Measurements from ENCODE around the gene REV3L. TPM values are rescaled to one million over a fixed set of nuclear protein-coding genes. Genes with fewer than 3 reads are reported as not detected.
A peak's percentile ranks its signal among the peaks of the same experiment; 100 is the strongest.
"Not testable (repeated sequence)": the region's sequence is repeated elsewhere in the genome, so short reads cannot be mapped to it uniquely, and the experiment has no call there.

REV3L gene
- total RNA-seq, 2 experiments from 2014 or later: 20.1 to 23.0 TPM

DNA sequence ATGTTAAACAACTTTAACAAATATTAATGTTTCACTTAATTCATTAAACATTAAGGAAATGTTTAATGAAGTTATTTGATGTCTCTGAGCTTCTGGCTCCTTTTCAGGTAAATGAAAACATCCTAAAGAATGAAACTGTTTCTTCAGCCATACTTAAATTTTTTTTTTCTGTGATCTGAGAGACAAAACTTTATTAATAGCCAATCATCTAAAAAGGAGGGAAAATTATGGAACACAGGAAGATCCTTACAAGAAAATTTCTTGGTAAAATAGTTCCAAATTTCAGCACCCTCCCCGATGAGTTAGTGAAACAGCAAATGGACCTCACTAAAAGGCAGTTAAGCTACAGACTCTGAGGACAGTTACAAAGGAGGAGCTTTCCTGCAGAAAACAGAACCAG lies 185.2 kb downstream of the REV3L start:
- Mint-ChIP-seq H3K4me1 (peaks cover 19% of the 10 kb centered on the region), H3K4me3 (no peak overlapping the region), H3K27me3 (no peaks in the 10 kb centered on the region), H3K36me3 (peaks cover 36% of the 10 kb centered on the region), H3K27ac (no peak overlapping the region), H3K9me3 (no peaks in the 10 kb centered on the region)
- no peak for DNase-seq
- no peak for ATAC-seq (ENCODE audit: low read depth)
- POLR2A ChIA-PET: no interaction called here

GRCh38 chr6:111294374-111294967 lies 188.5 kb downstream of the REV3L start:
- POLR2A ChIA-PET: interaction anchor here (0.7 kb wide), 1 partner anchor 353 kb away, joined by 3 read pairs; no protein-coding TSS in a partner anchor
- DNase-seq: no peak

DNA sequence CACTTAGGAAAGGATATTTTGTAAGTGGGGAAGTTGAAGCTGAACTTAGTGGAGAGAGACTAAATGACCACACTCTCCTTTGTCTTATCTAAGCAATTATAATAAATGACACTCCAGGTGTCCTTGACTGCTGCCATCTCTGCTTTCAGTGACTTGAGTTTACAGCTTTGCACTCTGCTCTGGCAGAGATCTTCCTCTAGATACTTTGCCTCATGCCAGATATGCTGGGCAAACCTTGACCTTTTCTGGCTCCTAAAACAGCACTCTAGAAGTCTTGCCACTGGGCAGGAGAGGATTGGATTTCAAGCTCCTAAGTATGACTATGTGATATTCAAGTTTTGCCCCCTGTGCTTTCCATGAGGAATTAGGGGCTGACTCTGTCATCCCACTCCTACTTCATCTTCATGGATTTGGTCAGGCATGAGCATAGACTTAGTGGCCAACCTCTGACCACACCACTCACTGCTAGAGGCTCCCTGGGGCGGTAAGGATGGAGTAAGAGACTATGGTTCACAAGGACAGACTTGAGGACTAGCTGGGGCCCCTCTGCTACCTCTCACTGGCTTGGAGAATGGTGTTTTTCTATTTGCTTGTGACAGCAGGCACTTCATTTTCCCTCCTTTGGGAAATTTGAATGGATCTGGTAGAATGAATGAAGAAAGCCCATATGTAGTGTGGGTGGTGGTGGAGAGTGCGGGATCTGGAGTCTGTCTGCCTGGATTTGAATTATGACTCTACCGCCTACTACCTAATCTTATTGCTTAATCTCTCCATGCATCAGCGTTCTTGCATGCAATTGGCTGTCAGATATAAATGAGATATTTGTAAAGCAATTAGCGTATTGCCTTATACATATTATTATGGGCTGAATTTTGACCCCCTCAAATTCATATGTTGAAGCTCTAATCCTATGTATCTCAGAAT lies 191.4 kb downstream of the REV3L start:
- DNase-seq: no peak
- no peak overlapping the region for H3K27ac Mint-ChIP-seq
- ATAC-seq (ENCODE audit: low read depth): no peak
- POLR2A ChIA-PET: no interaction called here
- H3K27me3 Mint-ChIP-seq: no peaks in the 10 kb centered on the region
- H3K4me1 Mint-ChIP-seq: peaks cover 20% of the 10 kb centered on the region
- peaks cover 16% of the 10 kb centered on the region for H3K36me3 Mint-ChIP-seq
- no peak overlapping the region for H3K4me3 Mint-ChIP-seq
- H3K9me3 Mint-ChIP-seq: no peaks in the 10 kb centered on the region

More at GRCh38 chr6:111294374-111294967, 188.5 kb downstream of the REV3L start:
- no peaks in the 10 kb centered on the region for H3K9me3 Mint-ChIP-seq
- H3K4me3 Mint-ChIP-seq: no peak overlapping the region
- peak; percentile 34 for ATAC-seq (ENCODE audit: low read depth)
- peaks cover 16% of the 10 kb centered on the region for H3K4me1 Mint-ChIP-seq
- no peaks in the 10 kb centered on the region for H3K27me3 Mint-ChIP-seq
- H3K27ac Mint-ChIP-seq: peak overlapping the region; percentile 1
- H3K36me3 Mint-ChIP-seq: peaks cover 17% of the 10 kb centered on the region

- H3K27me3 Mint-ChIP-seq, POLR2A ChIA-PET, H3K4me3 Mint-ChIP-seq, H3K9me3 Mint-ChIP-seq, DNase-seq, H3K27ac Mint-ChIP-seq: not testable (repeated sequence)
- Mint-ChIP-seq H3K4me1 (peaks cover 20% of the 10 kb centered on the region), H3K36me3 (peaks cover 12% of the 10 kb centered on the region)
- peak; percentile 84 for ATAC-seq (ENCODE audit: low read depth)
Observed at GRCh38 chr6:111290689-111291335, 192.2 kb downstream of the REV3L start.

DNA sequence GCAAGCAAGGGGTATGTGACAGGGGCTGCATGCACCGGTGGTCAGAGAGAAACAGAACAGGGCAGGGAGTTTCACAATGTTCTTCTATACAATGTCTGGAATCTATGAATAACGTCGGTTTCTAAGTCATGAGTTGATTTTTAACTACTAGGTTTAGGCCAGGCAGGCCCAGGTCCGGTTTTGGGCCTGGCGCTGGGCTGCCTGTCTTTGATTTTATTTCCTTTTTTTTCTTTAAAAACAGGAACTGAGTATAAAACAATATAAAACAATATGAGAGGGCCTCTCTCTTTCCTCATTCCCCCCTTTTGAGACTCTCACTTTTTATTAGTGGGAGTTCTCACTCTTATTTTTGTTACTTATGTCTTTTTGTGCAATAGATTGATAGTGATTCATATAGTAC lies 198.7 kb downstream of the REV3L start:
- DNase-seq; H3K4me3 Mint-ChIP-seq; H3K27ac Mint-ChIP-seq; H3K4me1 Mint-ChIP-seq; H3K9me3 Mint-ChIP-seq; H3K27me3 Mint-ChIP-seq; POLR2A ChIA-PET; ATAC-seq (ENCODE audit: low read depth): not testable (repeated sequence)
- peaks cover 36% of the 10 kb centered on the region for H3K36me3 Mint-ChIP-seq

- Mint-ChIP-seq H3K4me1 (no peaks in the 10 kb centered on the region), H3K27me3 (no peaks in the 10 kb centered on the region), H3K9me3 (no peaks in the 10 kb centered on the region), H3K27ac (no peak overlapping the region), H3K4me3 (no peak overlapping the region), H3K36me3 (peaks cover 36% of the 10 kb centered on the region)
- POLR2A ChIA-PET: no interaction called here
- DNase-seq (no peak), ATAC-seq (ENCODE audit: low read depth) (no peak)
Observed at GRCh38 chr6:111283707-111284106, 199.3 kb downstream of the REV3L start.

- peaks cover 48% of the 10 kb centered on the region for H3K36me3 Mint-ChIP-seq
- peaks cover 5% of the 10 kb centered on the region for H3K9me3 Mint-ChIP-seq
- H3K4me1 Mint-ChIP-seq: no peaks in the 10 kb centered on the region
- H3K27ac Mint-ChIP-seq: no peak overlapping the region
- no peak overlapping the region for H3K4me3 Mint-ChIP-seq
- no peak for DNase-seq
- ATAC-seq (ENCODE audit: low read depth): no peak
- POLR2A ChIA-PET: no interaction called here
- H3K27me3 Mint-ChIP-seq: no peaks in the 10 kb centered on the region
Observed at GRCh38 chr6:111282515-111282914, 200.5 kb downstream of the REV3L start.

- DNase-seq (no peak), ATAC-seq (ENCODE audit: low read depth) (no peak)
- Mint-ChIP-seq H3K4me3 (no peak overlapping the region), H3K4me1 (peaks cover 2% of the 10 kb centered on the region), H3K27ac (no peak overlapping the region), H3K9me3 (peaks cover 12% of the 10 kb centered on the region), H3K27me3 (no peaks in the 10 kb centered on the region), H3K36me3 (peaks cover 62% of the 10 kb centered on the region)
- POLR2A ChIA-PET: no interaction called here
Observed at GRCh38 chr6:111280445-111280955, 202.5 kb downstream of the REV3L start.

DNA sequence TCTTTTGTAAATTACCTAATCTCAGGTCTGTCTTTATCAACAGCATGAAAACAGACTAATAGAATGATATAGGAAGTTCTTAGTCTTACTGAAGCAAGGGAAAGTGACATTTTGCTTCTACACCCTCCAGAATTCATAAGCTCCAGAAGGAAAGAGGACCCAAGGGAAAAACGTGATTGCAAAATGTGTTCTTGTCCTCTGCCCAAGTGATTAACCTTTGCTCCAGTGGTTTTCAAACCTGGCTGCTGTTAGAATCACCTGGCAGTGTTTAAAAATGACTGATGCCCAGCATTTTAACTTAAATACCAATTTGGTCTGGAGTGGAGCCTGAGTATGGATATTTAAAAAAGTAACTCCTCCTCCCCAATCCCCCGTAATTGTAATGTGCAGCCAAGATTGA lies 204.3 kb downstream of the REV3L start:
- ATAC-seq (ENCODE audit: low read depth) (no peak), DNase-seq (no peak)
- no peak overlapping the region for H3K4me3 Mint-ChIP-seq
- H3K4me1 Mint-ChIP-seq: peaks cover 2% of the 10 kb centered on the region
- H3K9me3 Mint-ChIP-seq: peaks cover 18% of the 10 kb centered on the region
- POLR2A ChIA-PET: no interaction called here
- H3K27ac Mint-ChIP-seq: no peak overlapping the region
- no peaks in the 10 kb centered on the region for H3K27me3 Mint-ChIP-seq
- H3K36me3 Mint-ChIP-seq: peaks cover 77% of the 10 kb centered on the region

- H3K4me3 Mint-ChIP-seq: no peak overlapping the region
- H3K9me3 Mint-ChIP-seq: peaks cover 22% of the 10 kb centered on the region
- peaks cover 2% of the 10 kb centered on the region for H3K4me1 Mint-ChIP-seq
- peaks cover 81% of the 10 kb centered on the region for H3K36me3 Mint-ChIP-seq
- ATAC-seq (ENCODE audit: low read depth) (no peak), DNase-seq (no peak)
- H3K27me3 Mint-ChIP-seq: no peaks in the 10 kb centered on the region
- POLR2A ChIA-PET: no interaction called here
- H3K27ac Mint-ChIP-seq: no peak overlapping the region
Observed at GRCh38 chr6:111277819-111278218, 205.2 kb downstream of the REV3L start.

DNA sequence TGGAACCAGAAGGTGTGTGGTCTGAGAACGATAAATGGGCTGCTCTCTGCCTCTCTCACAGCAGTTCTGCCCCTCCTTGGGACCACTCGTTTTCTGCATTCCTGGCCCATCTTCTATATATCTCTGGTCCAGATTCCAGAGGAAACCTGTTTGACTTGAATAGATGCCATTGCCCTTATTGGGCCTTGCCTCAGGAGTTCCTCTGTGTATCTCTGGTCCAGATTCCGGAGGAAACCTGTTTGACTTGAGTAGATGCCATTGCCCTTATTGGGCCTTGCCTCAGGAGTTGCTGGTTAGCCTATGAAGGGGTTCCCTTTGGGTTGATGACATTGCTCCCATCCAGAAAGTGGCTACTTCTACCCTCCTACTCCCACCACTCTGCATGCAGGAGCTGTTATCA lies 206.3 kb downstream of the REV3L start:
- Mint-ChIP-seq H3K27me3 (no peaks in the 10 kb centered on the region), H3K27ac (no peak overlapping the region), H3K36me3 (peaks cover 76% of the 10 kb centered on the region), H3K4me3 (no peak overlapping the region), H3K4me1 (peaks cover 2% of the 10 kb centered on the region), H3K9me3 (peaks cover 22% of the 10 kb centered on the region)
- POLR2A ChIA-PET: no interaction called here
- DNase-seq: no peak
- ATAC-seq (ENCODE audit: low read depth): no peak

- POLR2A ChIA-PET: no interaction called here
- H3K27ac Mint-ChIP-seq: no peak overlapping the region
- no peak for ATAC-seq (ENCODE audit: low read depth)
Observed at GRCh38 chr6:111276335-111276734, 206.7 kb downstream of the REV3L start.

GRCh38 chr6:111274593-111275217 lies 208.3 kb downstream of the REV3L start:
- no peak for ATAC-seq (ENCODE audit: low read depth)
- peaks cover 22% of the 10 kb centered on the region for H3K9me3 Mint-ChIP-seq
- no peak overlapping the region for H3K4me3 Mint-ChIP-seq
- DNase-seq: no peak
- H3K4me1 Mint-ChIP-seq: peaks cover 2% of the 10 kb centered on the region
- H3K36me3 Mint-ChIP-seq: peaks cover 71% of the 10 kb centered on the region
- POLR2A ChIA-PET: interaction anchor here (0.6 kb wide), 2 partner anchors 48 to 86 kb away, joined by 3 to 4 read pairs; no protein-coding TSS in a partner anchor
- H3K27me3 Mint-ChIP-seq: no peaks in the 10 kb centered on the region
- no peak overlapping the region for H3K27ac Mint-ChIP-seq

More at GRCh38 chr6:111276335-111276734, 206.7 kb downstream of the REV3L start:
- Mint-ChIP-seq H3K4me3 (no peak overlapping the region), H3K27me3 (no peaks in the 10 kb centered on the region), H3K9me3 (peaks cover 22% of the 10 kb centered on the region), H3K36me3 (peaks cover 75% of the 10 kb centered on the region), H3K4me1 (peaks cover 2% of the 10 kb centered on the region)
- DNase-seq: no peak
